SW 1271 (cell line): ENCODE measurements around the gene ANK2.
"Not testable (repeated sequence)": the region's sequence is repeated elsewhere in the genome, so short reads cannot be mapped to it uniquely, and the experiment has no call there.

Source experiments
- DNase-seq, 2 experiments: peaks; one replicate each; lab custom pipeline; 2025; lab: John Stamatoyannopoulos, UW

ANK2 gene

GRCh38 chr4:113148925-113149324, 99.5 kb downstream of the ANK2 start:
- no peak for DNase-seq

GRCh38 chr4:113153529-113154101, 104.2 kb downstream of the ANK2 start:
- no peak for DNase-seq

- DNase-seq: no peak
These were observed 104.8 kb downstream of the ANK2 start for GRCh38 chr4:113154281-113154680.

- no peak for DNase-seq
These were observed 107.8 kb downstream of the ANK2 start for GRCh38 chr4:113157086-113157857.

GRCh38 chr4:113159942-113160545, 110.6 kb downstream of the ANK2 start:
- DNase-seq: no peak

GRCh38 chr4:113160548-113160947, 111.1 kb downstream of the ANK2 start:
- no peak for DNase-seq

GRCh38 chr4:113162089-113162488, 112.6 kb downstream of the ANK2 start:
- DNase-seq: no peak

- DNase-seq: no peak
These were observed 119.9 kb downstream of the ANK2 start for GRCh38 chr4:113169368-113169767.

- DNase-seq: no peak
These were observed 120.8 kb downstream of the ANK2 start for GRCh38 chr4:113170115-113170804.

GRCh38 chr4:113170805-113171468, 121.5 kb downstream of the ANK2 start:
- DNase-seq: no peak

GRCh38 chr4:113173126-113173792, 123.8 kb downstream of the ANK2 start:
- DNase-seq: no peak

- no peak for DNase-seq
These were observed 124.4 kb downstream of the ANK2 start for GRCh38 chr4:113173793-113174264.

GRCh38 chr4:113179091-113179490, 129.6 kb downstream of the ANK2 start:
- no peak for DNase-seq

GRCh38 chr4:113179996-113180395, 130.5 kb downstream of the ANK2 start:
- no peak for DNase-seq

GRCh38 chr4:113181289-113182007, 132.0 kb downstream of the ANK2 start:
- no peak for DNase-seq

- DNase-seq: no peak
These were observed 133.7 kb downstream of the ANK2 start for GRCh38 chr4:113183032-113183605.

GRCh38 chr4:113186220-113186619, 136.8 kb downstream of the ANK2 start:
- DNase-seq: not testable (repeated sequence)

GRCh38 chr4:113186913-113187312, 137.5 kb downstream of the ANK2 start:
- DNase-seq: no peak

- no peak for DNase-seq
These were observed 137.9 kb downstream of the ANK2 start for GRCh38 chr4:113187358-113187757.

GRCh38 chr4:113189546-113189945, 140.1 kb downstream of the ANK2 start:
- no peak for DNase-seq
